ENCODE data around the gene PTOV1.

Gene PTOV1

GRCh38 chr19:49908480-49909420, 57.8 kb downstream of the PTOV1 start:
- H3K27me3 ChIP-seq (ENCODE audit: insufficient read depth, low read length): no peaks in the 10 kb centered on the region
- H3K36me3 ChIP-seq (ENCODE audit: insufficient read depth, low read length): peaks cover 61% of the 10 kb centered on the region
- H2AFZ ChIP-seq (ENCODE audit: low read depth, low read length): no peak overlapping the region
- no peaks in the 10 kb centered on the region for H3K9me3 ChIP-seq (ENCODE audit: low read length)
- H3K4me3 ChIP-seq (ENCODE audit: low read length): no peak overlapping the region
- no peaks in the 10 kb centered on the region for H3K4me1 ChIP-seq (ENCODE audit: insufficient read depth, low read length)

- Histone ChIP-seq H3K4me1 (ENCODE audit: insufficient read depth, low read length) (no peaks in the 10 kb centered on the region), H3K9me3 (ENCODE audit: low read length) (peaks cover 5% of the 10 kb centered on the region), H3K27me3 (ENCODE audit: insufficient read depth, low read length) (no peaks in the 10 kb centered on the region), H2AFZ (ENCODE audit: low read depth, low read length) (no peak overlapping the region), H3K4me3 (ENCODE audit: low read length) (no peak overlapping the region), H3K36me3 (ENCODE audit: insufficient read depth, low read length) (peaks cover 73% of the 10 kb centered on the region)
Observed at GRCh38 chr19:49910179-49910578, 59.2 kb downstream of the PTOV1 start.

Data from neuron (in vitro differentiated cells).